Measurements from ENCODE around the gene AUTS2.

Gene AUTS2

DNA sequence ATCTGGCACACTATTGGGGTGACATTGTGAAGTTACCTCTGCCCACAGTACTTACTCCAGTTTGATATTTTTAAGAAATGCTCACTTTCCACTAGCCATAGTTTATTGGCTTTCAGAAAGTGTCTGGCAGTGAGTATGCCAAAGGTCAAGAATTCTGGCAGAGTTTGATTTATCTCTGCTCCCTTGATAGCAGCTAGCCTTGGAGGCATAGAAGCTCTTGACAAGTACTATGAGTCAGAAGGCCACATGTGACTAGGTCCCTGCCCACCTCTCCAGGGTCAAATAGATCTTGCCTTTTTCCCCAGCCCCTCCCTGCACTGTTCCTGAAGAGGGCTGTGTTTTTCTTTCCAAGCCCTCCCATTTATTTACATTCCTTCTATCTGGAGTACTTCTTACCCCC is 202.2 kb downstream of the AUTS2 start:
- no peak for DNase-seq

DNA sequence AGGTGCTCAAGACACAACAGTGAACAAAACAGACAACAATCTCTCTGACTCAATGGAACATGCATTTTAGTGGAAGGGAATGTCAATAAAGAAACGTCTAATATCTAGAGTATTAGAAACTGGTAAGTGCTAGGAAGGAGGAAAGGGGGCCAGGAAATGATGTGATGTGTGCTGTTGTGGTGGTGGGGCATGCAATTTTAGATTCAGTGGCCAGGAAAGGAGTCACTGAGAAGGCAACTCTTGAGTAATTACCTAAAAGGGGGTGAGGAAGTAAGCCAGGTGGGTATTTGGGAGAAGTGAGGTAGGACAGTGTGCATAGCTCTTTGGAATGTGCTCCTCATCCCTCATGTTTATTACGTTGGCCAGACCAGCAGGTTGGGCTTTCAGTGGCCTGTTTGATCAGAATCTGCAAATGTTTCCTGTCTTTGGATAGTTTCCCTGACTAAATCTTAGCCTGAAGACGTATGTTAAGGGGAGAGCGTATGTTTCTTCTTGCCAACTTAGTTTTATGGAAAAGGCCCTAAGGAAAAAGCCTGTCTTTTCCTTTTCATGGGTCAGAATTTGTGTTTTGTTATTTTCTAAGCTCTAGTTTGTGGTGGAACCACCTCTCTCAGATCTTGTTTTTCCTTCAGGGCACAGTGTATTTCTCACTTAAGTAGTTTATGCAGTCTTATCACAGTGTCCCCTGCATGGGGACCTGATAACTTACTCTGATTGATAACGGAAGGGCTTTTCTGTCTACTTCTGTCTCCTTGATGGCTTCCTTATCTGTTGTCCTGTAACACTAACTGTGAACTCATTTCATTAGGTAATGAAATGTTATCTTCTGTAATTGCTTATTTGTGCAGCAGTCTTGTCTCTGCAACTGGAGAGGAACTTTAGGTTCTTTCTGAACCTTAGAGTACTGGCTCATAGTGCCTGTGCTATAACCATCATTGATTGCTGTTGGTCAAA is 203.7 kb downstream of the AUTS2 start:
- no peak for DNase-seq

DNA sequence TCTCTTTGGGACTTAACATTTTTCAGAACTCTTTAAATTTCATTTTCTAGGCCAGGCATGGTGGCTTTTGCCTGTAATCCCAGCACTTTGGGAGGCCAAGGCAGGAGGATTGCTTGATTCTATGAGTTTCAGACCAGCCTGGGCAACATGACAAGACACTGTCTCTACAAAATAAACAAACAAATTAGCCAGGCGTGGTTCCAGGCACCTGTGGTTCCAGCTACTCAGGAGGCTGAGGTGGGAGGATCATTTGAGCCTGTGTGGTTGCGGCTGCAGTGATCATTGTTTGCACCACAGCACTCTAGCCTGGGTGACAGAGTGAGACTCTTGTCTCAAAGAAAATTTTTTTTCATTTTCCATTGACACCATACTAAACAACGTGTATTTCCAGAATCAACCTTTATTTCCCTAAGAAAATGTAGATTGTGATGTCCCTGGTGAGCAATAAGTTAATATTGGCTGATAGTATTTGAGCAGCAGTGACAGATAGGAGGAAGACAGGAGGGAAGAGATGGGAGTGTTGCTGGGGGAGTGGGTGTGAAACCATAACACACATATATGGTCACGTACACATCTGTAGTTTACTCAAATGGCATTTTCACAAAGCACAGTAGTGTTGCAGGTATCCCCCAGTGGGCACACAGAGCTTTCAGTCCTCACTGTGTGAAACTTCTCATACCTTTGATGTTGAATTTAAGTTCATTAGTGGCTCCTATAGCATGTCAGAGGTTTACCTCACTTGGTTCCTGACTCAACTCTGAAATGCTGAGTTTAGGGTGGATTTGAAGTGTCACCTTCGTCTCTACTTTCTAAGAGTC is 205.6 kb downstream of the AUTS2 start:
- DNase-seq, result no peak

DNA sequence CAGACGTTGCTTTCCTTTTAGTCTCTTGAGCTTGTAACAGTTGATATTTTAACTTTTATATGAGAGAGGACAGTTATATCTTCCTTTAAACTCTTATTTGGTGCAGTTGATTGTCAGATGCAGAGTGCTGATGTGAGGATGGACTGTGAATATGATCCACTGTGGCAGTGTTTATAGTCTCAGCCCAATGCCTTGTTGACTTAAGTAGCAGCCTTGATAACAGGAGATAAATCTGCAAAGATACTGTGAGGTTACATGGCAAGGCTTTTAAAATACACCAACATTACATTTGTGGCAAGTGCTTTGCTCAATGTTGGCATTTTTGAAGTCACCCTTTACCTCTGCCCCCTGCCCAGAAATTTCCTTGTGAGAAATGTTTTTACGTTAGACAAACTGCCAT is 206.7 kb downstream of the AUTS2 start:
- DNase-seq, result no peak

- no peak for DNase-seq
These were observed 210.1 kb downstream of the AUTS2 start for GRCh38 chr7:69808391-69808790.

GRCh38 chr7:69811476-69812308 is 213.4 kb downstream of the AUTS2 start:
- no peak for DNase-seq

DNA sequence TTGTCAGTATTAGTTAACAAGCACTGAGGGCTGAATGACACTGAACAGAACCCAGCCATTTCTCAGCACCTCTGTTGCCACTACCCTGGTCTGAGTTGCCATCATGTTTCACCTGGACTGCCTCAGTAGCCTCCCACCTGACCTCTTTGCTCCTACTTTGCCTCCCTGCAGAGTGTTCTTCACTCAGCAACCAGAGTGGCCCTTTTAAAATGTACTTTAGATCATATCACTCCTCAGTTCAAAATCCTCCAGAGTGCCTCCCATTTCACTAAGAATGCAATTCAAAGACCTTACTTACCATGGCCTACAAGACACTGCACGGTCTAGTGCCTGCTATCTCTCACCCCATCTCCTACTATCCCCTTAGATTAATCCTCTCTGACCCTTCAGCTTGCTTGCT is 214.5 kb downstream of the AUTS2 start:
- no peak for DNase-seq

DNA sequence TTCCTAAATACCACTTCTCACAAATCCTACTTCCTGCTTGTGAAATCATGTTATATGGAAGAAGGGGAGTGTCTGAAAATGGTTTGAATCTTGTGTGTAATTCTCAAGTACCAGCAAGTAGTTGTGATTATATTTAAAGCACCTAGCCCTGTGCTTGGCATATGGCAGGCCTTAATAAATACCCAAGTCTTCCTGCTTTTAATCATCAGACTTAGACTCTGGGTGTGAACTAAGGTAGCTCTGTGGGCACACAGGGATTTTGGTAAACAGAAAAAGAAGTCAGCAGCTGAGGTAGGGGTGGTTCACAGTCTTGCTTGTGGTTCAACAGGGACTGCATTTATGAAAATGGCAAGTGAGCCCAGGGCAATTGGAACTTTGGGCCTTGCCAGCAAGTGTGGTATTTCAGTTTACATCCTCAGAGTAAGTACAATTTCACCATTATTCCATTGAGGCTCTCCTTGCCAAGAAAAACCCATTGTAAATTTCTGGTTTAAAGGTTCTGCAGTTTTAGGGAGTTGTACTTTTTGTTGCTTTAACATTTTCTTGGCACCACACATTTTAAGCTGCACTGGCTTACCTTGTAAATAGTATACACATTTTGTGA is 215.5 kb downstream of the AUTS2 start:
- no peak for DNase-seq

- DNase-seq, result no peak
These were observed 216.2 kb downstream of the AUTS2 start for GRCh38 chr7:69814421-69814962.

- DNase-seq, result no peak
These were observed 218.2 kb downstream of the AUTS2 start for GRCh38 chr7:69816501-69816900.

- DNase-seq, result no peak
These were observed 218.8 kb downstream of the AUTS2 start for GRCh38 chr7:69817121-69817520.

GRCh38 chr7:69817841-69818635 is 219.8 kb downstream of the AUTS2 start:
- DNase-seq, result no peak

DNA sequence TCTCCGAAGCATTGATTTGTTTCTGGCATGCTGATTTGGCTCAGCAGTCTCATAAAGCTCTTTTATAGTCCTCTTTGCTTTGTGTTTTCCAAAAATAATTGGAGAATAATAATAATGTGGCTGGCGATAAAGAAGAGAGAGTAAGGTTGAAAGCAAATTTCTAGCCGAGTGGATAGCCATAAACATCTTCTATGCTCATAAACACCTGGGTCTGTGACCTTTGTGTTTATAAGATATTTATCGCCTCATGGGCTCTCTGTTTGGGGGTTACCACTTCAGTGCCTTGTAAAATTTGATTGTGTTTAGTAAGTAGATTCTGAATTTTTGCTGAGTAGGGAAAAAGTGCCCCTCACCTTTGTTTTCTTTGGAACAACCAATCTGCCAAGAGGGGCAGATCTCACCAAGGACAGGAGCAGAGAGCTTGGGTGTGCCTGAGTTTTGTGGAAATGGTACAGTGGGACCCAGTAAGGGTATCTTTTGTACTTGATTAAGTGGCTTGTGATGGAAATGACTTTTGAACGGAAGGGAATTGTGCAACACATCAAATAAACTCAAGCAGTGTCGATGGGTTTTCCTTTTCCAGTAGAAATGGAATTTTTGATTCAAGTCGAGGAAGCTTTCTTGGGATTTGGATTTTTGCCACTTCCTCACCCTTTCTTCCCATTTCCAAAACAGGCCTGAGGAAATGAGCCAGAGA is 220.5 kb downstream of the AUTS2 start:
- no peak for DNase-seq

GRCh38 chr7:69819333-69819705 is 221.0 kb downstream of the AUTS2 start:
- no peak for DNase-seq

DNA sequence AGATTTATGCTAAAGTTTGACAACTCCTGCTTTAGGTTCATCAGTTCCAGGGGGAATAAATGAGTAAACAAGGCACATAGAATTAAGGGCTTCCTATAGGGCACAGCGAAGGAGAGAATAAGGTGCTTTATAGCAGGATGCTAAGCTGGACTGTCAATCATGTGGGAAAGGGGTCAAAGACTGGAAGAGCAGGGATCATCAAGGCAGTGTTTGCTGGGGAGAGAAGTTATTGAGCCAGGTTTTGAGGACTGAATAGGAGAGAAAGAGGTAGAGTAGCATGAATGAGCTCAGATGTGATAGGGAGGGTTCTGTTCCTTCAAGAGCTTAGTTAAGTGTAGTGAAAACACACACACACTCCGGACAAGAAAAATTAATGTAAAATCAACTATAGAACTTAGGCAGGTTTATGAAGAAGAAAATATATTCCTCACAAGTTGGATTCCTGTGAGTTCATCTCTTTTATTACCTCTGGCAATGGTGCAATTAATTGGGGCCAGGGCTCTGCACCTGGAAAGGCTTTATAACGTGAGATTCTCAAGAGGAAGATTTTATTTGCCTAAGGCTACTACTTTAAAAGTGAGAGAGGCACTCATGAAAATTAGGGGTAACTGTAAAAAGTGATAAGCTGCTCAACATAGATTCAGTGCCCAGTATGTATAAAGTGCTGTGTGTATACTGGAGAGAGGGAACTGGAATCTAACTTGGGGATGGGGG is 222.4 kb downstream of the AUTS2 start:
- no peak for DNase-seq

DNA sequence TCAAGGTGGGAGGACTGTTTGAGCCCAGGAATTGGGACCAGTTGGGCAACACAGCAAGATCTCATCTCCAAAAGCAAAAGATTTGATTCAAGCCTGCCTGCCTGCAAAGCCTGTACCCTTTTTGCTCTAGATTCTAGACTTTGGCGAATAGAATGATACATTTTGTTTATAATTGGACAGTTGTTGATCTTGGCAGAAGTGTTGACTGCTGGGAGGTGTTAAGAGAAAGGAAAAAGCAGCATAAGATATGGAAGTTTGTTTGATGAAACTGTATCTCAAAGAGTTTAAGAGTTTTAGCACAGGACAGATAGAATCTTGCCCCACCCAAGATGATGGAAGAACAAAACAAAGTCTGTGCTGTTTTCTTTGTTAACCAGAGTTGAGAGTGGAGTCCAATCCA is 224.1 kb downstream of the AUTS2 start:
- DNase-seq, result no peak

GRCh38 chr7:69823151-69823744 is 225.0 kb downstream of the AUTS2 start:
- DNase-seq, result no peak

DNA sequence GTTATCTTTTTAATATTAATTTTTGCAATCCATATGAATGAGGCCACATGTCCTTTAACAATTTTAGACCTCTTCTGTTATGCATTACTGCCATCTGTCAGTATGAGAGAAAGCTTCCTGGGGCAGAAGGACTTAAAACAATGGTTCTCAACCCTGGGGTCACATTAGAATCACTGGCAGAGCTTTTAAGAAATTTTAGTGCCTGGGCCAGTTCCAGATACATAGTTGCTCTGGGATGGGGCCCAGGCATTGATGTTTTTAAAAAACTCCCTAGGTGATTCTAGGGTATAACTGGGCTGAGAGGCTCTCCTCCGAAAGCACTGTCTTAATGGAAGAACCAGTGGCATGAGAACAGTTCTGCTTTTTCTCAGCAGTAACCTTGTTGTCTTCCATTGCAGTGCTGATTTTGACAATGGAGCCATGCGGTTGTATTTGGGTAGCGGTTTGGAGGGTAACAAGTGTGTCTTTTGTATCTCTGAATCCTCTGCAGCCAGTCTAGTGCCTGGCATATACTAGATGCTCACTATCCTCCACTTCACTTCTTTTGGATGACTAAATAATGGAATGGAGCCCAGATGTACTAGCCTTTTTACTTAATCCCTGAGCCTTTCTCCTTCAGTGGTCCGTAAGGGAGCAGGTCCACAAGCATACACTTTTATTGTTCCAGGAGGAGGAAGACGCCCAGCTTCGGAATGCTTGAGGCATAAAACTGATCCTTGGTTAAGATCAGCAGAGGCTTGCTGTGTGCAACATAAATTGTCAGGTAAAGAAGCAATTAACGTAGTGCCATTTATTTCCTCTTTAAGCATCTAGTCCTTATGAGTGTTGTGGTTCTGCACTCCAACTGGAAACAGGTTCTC is 227.1 kb downstream of the AUTS2 start:
- no peak for DNase-seq

GRCh38 chr7:69826283-69826682 is 228.0 kb downstream of the AUTS2 start:
- no peak for DNase-seq

Data from 8988T (cell line).